Measurements from ENCODE around the gene MEX3C. TPM values are rescaled to one million over a fixed set of nuclear protein-coding genes. Genes with fewer than 3 reads are reported as not detected.

The MEX3C gene
- 16.2 to 20.3 TPM (median 18.7 TPM) in 5 replicates for total RNA-seq (2022; extraction: Qiagen RNA extraction)

DNA sequence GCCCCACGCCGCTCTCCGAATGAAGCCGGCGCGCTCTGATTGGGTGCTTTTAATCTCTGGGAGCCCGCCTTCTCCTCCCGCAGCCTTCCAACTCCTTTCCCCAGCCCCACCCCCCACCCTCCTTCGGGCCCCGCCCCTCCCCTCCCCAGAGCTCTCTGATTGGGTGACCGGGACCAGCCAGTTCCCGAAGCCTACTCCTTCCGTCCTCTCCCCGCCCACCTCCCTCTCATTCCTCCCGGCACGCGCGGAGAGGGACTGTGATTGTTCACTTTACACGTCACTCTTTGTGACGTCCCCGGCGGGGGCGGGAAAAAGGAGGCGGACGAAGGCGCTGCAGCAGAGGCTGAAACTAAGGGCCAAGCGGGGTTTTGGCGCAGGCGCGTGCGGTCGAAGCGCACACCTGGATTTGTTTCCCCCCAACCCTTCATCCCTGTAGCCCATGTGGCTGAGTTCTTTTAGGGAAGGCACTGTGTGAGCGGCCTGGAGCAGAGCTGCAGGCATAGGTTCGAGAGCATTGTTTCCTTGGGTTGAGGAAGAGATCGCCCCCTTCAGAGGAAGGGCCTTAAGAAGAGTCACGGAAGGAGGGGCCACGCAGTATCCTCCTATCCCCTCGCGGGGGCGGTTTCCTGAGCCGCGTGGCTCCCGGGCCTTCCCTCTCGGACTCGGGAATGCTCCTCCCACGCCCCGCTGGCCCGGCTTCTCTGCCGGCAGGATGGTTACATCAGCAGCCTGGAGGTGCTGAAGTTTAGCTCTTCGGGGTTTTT is at the start of gene MEX3C:
Gene MEX3C, minus strand, starts transcription at position 21 of the 764 bp plus-strand sequence. CDS start 361 bp downstream, outside the sequence.

Other genes with a start within 250 kb of the MEX3C start
- gene ELAC1, start 229.6 kb downstream of the MEX3C start, total RNA-seq (2022; extraction: Qiagen RNA extraction), result 4.3 to 5.8 TPM (median 5.4 TPM) in 5 replicates
- 42.9 to 57.1 TPM (median 56.0 TPM) in 5 replicates for gene SMAD4, start 167.5 kb downstream of the MEX3C start, total RNA-seq (2022; extraction: Qiagen RNA extraction)